GM04503 (cell line): Measurements from ENCODE around the gene ERC1.

Source experiments
- DNase-seq: peaks from one replicate; pipeline ENCODE4 v3.0.0-alpha.2; 2012; ENCODE audit warnings: low read depth

The ERC1 gene

GRCh38 chr12:1493781-1494565, 502.9 kb downstream of the ERC1 start:
- DNase-seq: no peak

- DNase-seq: no peak
Measured at GRCh38 chr12:1494856-1495255, 503.8 kb downstream of the ERC1 start.

- no peak for DNase-seq
Measured at GRCh38 chr12:1496162-1496900, 505.3 kb downstream of the ERC1 start.

GRCh38 chr12:1497161-1497560, 506.1 kb downstream of the ERC1 start:
- no peak for DNase-seq

- DNase-seq: no peak
Measured at GRCh38 chr12:1498199-1498740, 507.2 kb downstream of the ERC1 start.

GRCh38 chr12:1499351-1499750, 508.3 kb downstream of the ERC1 start:
- DNase-seq: no peak

GRCh38 chr12:1500095-1500801, 509.2 kb downstream of the ERC1 start:
- DNase-seq: peak; percentile 56

- no peak for DNase-seq
Measured at GRCh38 chr12:1501001-1501400, 510.0 kb downstream of the ERC1 start.

GRCh38 chr12:1501695-1502378, 510.8 kb downstream of the ERC1 start:
- no peak for DNase-seq

- DNase-seq: no peak
Measured at GRCh38 chr12:1502379-1502720, 511.3 kb downstream of the ERC1 start.

- no peak for DNase-seq
Measured at GRCh38 chr12:1502831-1503230, 511.8 kb downstream of the ERC1 start.

- DNase-seq: no peak
Measured at GRCh38 chr12:1503281-1503711, 512.3 kb downstream of the ERC1 start.

- DNase-seq: no peak
Measured at GRCh38 chr12:1504304-1504894, 513.4 kb downstream of the ERC1 start.

GRCh38 chr12:1504895-1505311, 513.9 kb downstream of the ERC1 start:
- no peak for DNase-seq

GRCh38 chr12:1505576-1505975, 514.6 kb downstream of the ERC1 start:
- DNase-seq: no peak

GRCh38 chr12:1507308-1507707, 516.3 kb downstream of the ERC1 start:
- DNase-seq: no peak

GRCh38 chr12:1509413-1510052, 518.5 kb downstream of the ERC1 start:
- DNase-seq: no peak

- DNase-seq: no peak
Measured at GRCh38 chr12:1510056-1510812, 519.2 kb downstream of the ERC1 start.

- no peak for DNase-seq
Measured at GRCh38 chr12:1515010-1515409, 524.0 kb downstream of the ERC1 start.

- no peak for DNase-seq
Measured at GRCh38 chr12:1515428-1515827, 524.4 kb downstream of the ERC1 start.
